GM23338 (cell line): ENCODE results near the gene UNC79. TPM values are rescaled to one million over a fixed set of nuclear protein-coding genes. Genes with fewer than 3 reads are reported as not detected.

ENCODE experiments used
- ATAC-seq: fragments of 200-7000 bp; cut with Tn5 transposase; 3 replicates; pipeline ENCODE4 v1.9.1; 2020
- DNase-seq: peaks from one replicate; pipeline ENCODE4 v3.0.0-alpha.2; 2015; ENCODE audit warnings: low spot score
- H2AFZ ChIP-seq: fragments of 200-600 bp; sonication (generic); 2 replicates; pipeline ENCODE4 v1.8.0; 2016; ENCODE audit warnings: antibody characterized with exemption, mild to moderate bottlenecking, moderate library complexity
- H3F3A ChIP-seq: fragments of 200-600 bp; sonication (generic); replicated peaks from 2 replicates; pipeline ENCODE4 v1.8.0; 2017; ENCODE audit warnings: antibody characterized with exemption, mixed run types, low read depth
- H3K27ac ChIP-seq: fragments of 200-600 bp; sonication (generic); 2 replicates; pipeline ENCODE4 v1.6.1; 2016; ENCODE audit warnings: low read depth
- H3K27me3 ChIP-seq: fragments of 200-600 bp; sonication (generic); 2 replicates; pipeline ENCODE4 v1.8.0; 2016; ENCODE audit warnings: mild to moderate bottlenecking, mixed run types, moderate library complexity; ENCODE audit not compliant: insufficient read depth
- H3K36me3 ChIP-seq: fragments of 200-600 bp; sonication (generic); 2 replicates; pipeline ENCODE4 v1.8.0; 2016; ENCODE audit warnings: mild to moderate bottlenecking; ENCODE audit not compliant: insufficient read depth
- H3K4me1 ChIP-seq: fragments of 200-600 bp; sonication (generic); 2 replicates; pipeline ENCODE4 v1.8.0; 2016; ENCODE audit warnings: mild to moderate bottlenecking, moderate library complexity; ENCODE audit not compliant: insufficient read depth
- H3K4me2 ChIP-seq: fragments of 200-600 bp; sonication (generic); 2 replicates; pipeline ENCODE4 v1.7.1; 2017; ENCODE audit warnings: mixed run types
- H3K4me3 ChIP-seq: fragments of 200-600 bp; sonication (generic); 2 replicates; pipeline ENCODE4 v1.6.1; 2016; ENCODE audit warnings: mixed run types
- H3K79me2 ChIP-seq: fragments of 200-600 bp; sonication (generic); replicated peaks from 2 replicates; pipeline ENCODE4 v1.8.0; 2017; ENCODE audit warnings: mild to moderate bottlenecking; ENCODE audit not compliant: insufficient read depth
- H3K9me2 ChIP-seq: fragments of 200-600 bp; sonication (generic); 2 replicates; pipeline ENCODE4 v1.8.0; 2017; ENCODE audit not compliant: insufficient read depth
- H4K20me1 ChIP-seq: fragments of 200-600 bp; sonication (generic); replicated peaks from 2 replicates; pipeline ENCODE4 v1.8.0; 2017; ENCODE audit warnings: mild to moderate bottlenecking; ENCODE audit not compliant: insufficient read depth
- H3K27ac Mint-ChIP-seq: 2 replicates; pipeline ENCODE4 v1.8.0; 2020; ENCODE audit warnings: inconsistent platforms, mild to moderate bottlenecking, moderate library complexity, mixed read lengths
- H3K27me3 Mint-ChIP-seq: 3 replicates; pipeline ENCODE4 v1.8.0; 2022; ENCODE audit warnings: low read depth, mild to moderate bottlenecking, moderate library complexity, mixed read lengths, inconsistent platforms; ENCODE audit not compliant: insufficient read depth, poor library complexity
- H3K36me3 Mint-ChIP-seq: 3 replicates; pipeline ENCODE4 v1.8.0; 2021; ENCODE audit warnings: low read depth, mild to moderate bottlenecking, inconsistent platforms, moderate library complexity, mixed read lengths
- H3K4me1 Mint-ChIP-seq: 3 replicates; pipeline ENCODE4 v1.8.0; 2020; ENCODE audit warnings: mild to moderate bottlenecking, inconsistent platforms, mixed read lengths
- H3K4me3 Mint-ChIP-seq: 3 replicates; pipeline ENCODE4 v1.8.0; 2021; ENCODE audit warnings: moderate library complexity, mild to moderate bottlenecking, inconsistent platforms, mixed read lengths
- H3K9me3 Mint-ChIP-seq: 3 replicates; pipeline ENCODE4 v1.8.0; 2020; ENCODE audit warnings: moderate library complexity, mild to moderate bottlenecking, inconsistent platforms, mixed read lengths
- CREB1 ChIP-seq: fragments of 250-450 bp; sonication (Bioruptor Pico); IDR thresholded peaks from 2 replicates; pipeline ENCODE4 v1.5.0; 2020; ENCODE audit warnings: low read depth, mild to moderate bottlenecking, moderate library complexity
- EZH2 ChIP-seq: fragments of 200-600 bp; sonication (generic); IDR thresholded peaks from one replicate; pipeline ENCODE4 v1.8.0; 2017; ENCODE audit warnings: antibody characterized with exemption, mild to moderate bottlenecking, low read depth; ENCODE audit not compliant: unreplicated experiment
- EZH2phosphoT487 ChIP-seq: fragments of 200-600 bp; sonication (generic); IDR thresholded peaks from one replicate; pipeline ENCODE4 v1.8.1; 2018; ENCODE audit warnings: antibody characterized with exemption; ENCODE audit not compliant: unreplicated experiment
- JUNB ChIP-seq: IDR thresholded peaks from one replicate; pipeline ENCODE4 v1.6.1; 2016; ENCODE audit warnings: antibody characterized with exemption; ENCODE audit not compliant: unreplicated experiment
- POLR2AphosphoS5 ChIP-seq: IDR thresholded peaks from 2 replicates; pipeline ENCODE4 v1.6.1; 2016; ENCODE audit warnings: antibody characterized with exemption, low read depth
- REST ChIP-seq: IDR thresholded peaks from one replicate; pipeline ENCODE4 v1.6.1; 2018; ENCODE audit warnings: antibody characterized with exemption; ENCODE audit not compliant: unreplicated experiment
- STAT1 ChIP-seq: IDR thresholded peaks from one replicate; pipeline ENCODE4 v1.6.1; 2016; ENCODE audit warnings: antibody characterized with exemption; ENCODE audit not compliant: unreplicated experiment
- ZNF114 ChIP-seq: fragments of 250-450 bp; sonication (Bioruptor Pico); IDR thresholded peaks from 2 replicates; pipeline ENCODE4 v1.5.0; 2020; ENCODE audit warnings: mild to moderate bottlenecking, moderate library complexity
- polyA plus RNA-seq: library from polyadenylated mRNA; unstranded; fragments of >200 nt; fragmentation: Nextera tagmentation; extraction: Ambion mirVana; gene quantifications from 2 replicates; pipeline ENCODE4 v1.2.1, GENCODE V29; 2016
- total RNA-seq: library from RNA; depleted of rRNA; stranded (reverse); fragments of >200 nt; shearing (Covaris generic); gene quantifications from 2 replicates; pipeline ENCODE4 v1.2.3, GENCODE V29; 2014
- TF ChIP-seq, protein P1 (sequence below): fragments of 250-450 bp; sonication (Bioruptor Pico); IDR thresholded peaks from 2 replicates; pipeline ENCODE4 v1.5.0; 2020; ENCODE audit warnings: mild to moderate bottlenecking, moderate library complexity
- TF ChIP-seq, protein P2 (sequence below), 2 experiments: fragments of 200-600 bp in 1 of 2; sonication (generic) in 1 of 2; conservative IDR thresholded peaks; 2 replicates each; pipeline versions ENCODE4 v1.5.1 to v1.6.1; 2016 to 2017; ENCODE audit warnings: antibody characterized with exemption in 2 of 2, low read depth in 2 of 2, mild to moderate bottlenecking in 2 of 2, moderate library complexity in 1 of 2
- TF ChIP-seq, protein P3 (sequence below): IDR thresholded peaks from 2 replicates; pipeline ENCODE4 v1.6.1; 2016; ENCODE audit warnings: antibody characterized with exemption

Gene UNC79
- total and polyA plus RNA-seq, 2 experiments from 2014 or later = 1.8 to 3.6 TPM

- TF ChIP-seq, protein P1, sequence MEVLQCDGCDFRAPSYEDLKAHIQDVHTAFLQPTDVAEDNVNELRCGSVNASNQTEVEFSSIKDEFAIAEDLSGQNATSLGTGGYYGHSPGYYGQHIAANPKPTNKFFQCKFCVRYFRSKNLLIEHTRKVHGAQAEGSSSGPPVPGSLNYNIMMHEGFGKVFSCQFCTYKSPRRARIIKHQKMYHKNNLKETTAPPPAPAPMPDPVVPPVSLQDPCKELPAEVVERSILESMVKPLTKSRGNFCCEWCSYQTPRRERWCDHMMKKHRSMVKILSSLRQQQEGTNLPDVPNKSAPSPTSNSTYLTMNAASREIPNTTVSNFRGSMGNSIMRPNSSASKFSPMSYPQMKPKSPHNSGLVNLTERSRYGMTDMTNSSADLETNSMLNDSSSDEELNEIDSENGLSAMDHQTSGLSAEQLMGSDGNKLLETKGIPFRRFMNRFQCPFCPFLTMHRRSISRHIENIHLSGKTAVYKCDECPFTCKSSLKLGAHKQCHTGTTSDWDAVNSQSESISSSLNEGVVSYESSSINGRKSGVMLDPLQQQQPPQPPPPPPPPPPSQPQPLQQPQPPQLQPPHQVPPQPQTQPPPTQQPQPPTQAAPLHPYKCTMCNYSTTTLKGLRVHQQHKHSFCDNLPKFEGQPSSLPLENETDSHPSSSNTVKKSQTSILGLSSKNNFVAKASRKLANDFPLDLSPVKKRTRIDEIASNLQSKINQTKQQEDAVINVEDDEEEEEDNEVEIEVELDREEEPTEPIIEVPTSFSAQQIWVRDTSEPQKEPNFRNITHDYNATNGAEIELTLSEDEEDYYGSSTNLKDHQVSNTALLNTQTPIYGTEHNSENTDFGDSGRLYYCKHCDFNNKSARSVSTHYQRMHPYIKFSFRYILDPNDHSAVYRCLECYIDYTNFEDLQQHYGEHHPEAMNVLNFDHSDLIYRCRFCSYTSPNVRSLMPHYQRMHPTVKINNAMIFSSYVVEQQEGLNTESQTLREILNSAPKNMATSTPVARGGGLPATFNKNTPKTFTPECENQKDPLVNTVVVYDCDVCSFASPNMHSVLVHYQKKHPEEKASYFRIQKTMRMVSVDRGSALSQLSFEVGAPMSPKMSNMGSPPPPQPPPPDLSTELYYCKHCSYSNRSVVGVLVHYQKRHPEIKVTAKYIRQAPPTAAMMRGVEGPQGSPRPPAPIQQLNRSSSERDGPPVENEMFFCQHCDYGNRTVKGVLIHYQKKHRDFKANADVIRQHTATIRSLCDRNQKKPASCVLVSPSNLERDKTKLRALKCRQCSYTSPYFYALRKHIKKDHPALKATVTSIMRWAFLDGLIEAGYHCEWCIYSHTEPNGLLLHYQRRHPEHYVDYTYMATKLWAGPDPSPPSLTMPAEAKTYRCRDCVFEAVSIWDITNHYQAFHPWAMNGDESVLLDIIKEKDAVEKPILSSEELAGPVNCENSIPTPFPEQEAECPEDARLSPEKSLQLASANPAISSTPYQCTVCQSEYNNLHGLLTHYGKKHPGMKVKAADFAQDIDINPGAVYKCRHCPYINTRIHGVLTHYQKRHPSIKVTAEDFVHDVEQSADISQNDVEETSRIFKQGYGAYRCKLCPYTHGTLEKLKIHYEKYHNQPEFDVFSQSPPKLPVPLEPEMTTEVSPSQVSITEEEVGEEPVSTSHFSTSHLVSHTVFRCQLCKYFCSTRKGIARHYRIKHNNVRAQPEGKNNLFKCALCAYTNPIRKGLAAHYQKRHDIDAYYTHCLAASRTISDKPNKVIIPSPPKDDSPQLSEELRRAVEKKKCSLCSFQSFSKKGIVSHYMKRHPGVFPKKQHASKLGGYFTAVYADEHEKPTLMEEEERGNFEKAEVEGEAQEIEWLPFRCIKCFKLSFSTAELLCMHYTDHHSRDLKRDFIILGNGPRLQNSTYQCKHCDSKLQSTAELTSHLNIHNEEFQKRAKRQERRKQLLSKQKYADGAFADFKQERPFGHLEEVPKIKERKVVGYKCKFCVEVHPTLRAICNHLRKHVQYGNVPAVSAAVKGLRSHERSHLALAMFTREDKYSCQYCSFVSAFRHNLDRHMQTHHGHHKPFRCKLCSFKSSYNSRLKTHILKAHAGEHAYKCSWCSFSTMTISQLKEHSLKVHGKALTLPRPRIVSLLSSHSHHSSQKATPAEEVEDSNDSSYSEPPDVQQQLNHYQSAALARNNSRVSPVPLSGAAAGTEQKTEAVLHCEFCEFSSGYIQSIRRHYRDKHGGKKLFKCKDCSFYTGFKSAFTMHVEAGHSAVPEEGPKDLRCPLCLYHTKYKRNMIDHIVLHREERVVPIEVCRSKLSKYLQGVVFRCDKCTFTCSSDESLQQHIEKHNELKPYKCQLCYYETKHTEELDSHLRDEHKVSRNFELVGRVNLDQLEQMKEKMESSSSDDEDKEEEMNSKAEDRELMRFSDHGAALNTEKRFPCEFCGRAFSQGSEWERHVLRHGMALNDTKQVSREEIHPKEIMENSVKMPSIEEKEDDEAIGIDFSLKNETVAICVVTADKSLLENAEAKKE (CRISPR knock-in tag) = no peak
- TF ChIP-seq JUNB (no peak), EZH2 (no peak), EZH2phosphoT487 (no peak), POLR2AphosphoS5 (no peak), STAT1 (no peak)
These were observed 117.5 kb downstream of the UNC79 start (continued) for GRCh38 chr14:93548102-93548843.

GRCh38 chr14:93549595-93549994 is 118.9 kb downstream of the UNC79 start:
- Histone ChIP-seq H3K4me2 (no peak overlapping the region), H3K79me2 (no peaks in the 10 kb centered on the region), H3K27me3 (no peaks in the 10 kb centered on the region), H3K4me3 (no peak overlapping the region), H3F3A (no peaks in the 10 kb centered on the region), H4K20me1 (no peaks in the 10 kb centered on the region), H3K36me3 (0 out of 2 replicates have a peak, but pooled peaks cover 1% of the 10 kb centered on the region), H3K4me1 (no peaks in the 10 kb centered on the region), H2AFZ (no peak overlapping the region), H3K27ac (no peak overlapping the region), H3K9me2 (no peaks in the 10 kb centered on the region)
- Mint-ChIP-seq H3K4me3 (no peak overlapping the region), H3K36me3 (no peaks in the 10 kb centered on the region; the same call in 2 of the 3 replicates), H3K4me1 (no peaks in the 10 kb centered on the region), H3K27ac (no peak overlapping the region), H3K27me3 (no peaks in the 10 kb centered on the region), H3K9me3 (peaks cover 2% of the 10 kb centered on the region; the same call in 2 of the 3 replicates)
- ATAC-seq = no peak
- TF ChIP-seq, protein P2, sequence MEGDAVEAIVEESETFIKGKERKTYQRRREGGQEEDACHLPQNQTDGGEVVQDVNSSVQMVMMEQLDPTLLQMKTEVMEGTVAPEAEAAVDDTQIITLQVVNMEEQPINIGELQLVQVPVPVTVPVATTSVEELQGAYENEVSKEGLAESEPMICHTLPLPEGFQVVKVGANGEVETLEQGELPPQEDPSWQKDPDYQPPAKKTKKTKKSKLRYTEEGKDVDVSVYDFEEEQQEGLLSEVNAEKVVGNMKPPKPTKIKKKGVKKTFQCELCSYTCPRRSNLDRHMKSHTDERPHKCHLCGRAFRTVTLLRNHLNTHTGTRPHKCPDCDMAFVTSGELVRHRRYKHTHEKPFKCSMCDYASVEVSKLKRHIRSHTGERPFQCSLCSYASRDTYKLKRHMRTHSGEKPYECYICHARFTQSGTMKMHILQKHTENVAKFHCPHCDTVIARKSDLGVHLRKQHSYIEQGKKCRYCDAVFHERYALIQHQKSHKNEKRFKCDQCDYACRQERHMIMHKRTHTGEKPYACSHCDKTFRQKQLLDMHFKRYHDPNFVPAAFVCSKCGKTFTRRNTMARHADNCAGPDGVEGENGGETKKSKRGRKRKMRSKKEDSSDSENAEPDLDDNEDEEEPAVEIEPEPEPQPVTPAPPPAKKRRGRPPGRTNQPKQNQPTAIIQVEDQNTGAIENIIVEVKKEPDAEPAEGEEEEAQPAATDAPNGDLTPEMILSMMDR (conservative IDR thresholded peaks at IDR 0.05; ENCODE audit: low read depth in 2 of 2) = no peak
- TF ChIP-seq REST (no peak), JUNB (no peak), ZNF114 (CRISPR knock-in tag) (no peak), EZH2 (no peak), STAT1 (no peak), CREB1 (CRISPR knock-in tag) (no peak), POLR2AphosphoS5 (no peak), EZH2phosphoT487 (no peak)
- TF ChIP-seq, protein P3, sequence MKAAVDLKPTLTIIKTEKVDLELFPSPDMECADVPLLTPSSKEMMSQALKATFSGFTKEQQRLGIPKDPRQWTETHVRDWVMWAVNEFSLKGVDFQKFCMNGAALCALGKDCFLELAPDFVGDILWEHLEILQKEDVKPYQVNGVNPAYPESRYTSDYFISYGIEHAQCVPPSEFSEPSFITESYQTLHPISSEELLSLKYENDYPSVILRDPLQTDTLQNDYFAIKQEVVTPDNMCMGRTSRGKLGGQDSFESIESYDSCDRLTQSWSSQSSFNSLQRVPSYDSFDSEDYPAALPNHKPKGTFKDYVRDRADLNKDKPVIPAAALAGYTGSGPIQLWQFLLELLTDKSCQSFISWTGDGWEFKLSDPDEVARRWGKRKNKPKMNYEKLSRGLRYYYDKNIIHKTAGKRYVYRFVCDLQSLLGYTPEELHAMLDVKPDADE = no peak
- DNase-seq = no peak
